Vagina (tissue), 2 donors: ENCODE data around the gene LINGO4. TPM values are rescaled to one million over a fixed set of nuclear protein-coding genes. Genes with fewer than 3 reads are reported as not detected.
"Not testable (repeated sequence)": the region's sequence is repeated elsewhere in the genome, so short reads cannot be mapped to it uniquely, and the experiment has no call there.

Experiments
- DNase-seq, 2 donors: peaks; one replicate each; pipeline ENCODE4 v3.0.0-alpha.2; 2017; ENCODE audit errors: extremely low spot score in 2 of 2
- H3K27ac ChIP-seq: fragments of 200-600 bp; sonication (generic); one replicate; pipeline ENCODE4 v1.5.1; 2019
- H3K27me3 ChIP-seq: fragments of 200-600 bp; sonication (generic); one replicate; pipeline ENCODE4 v1.5.1; 2019
- H3K36me3 ChIP-seq, 2 donors: fragments of 200-600 bp; sonication (generic); one replicate each; pipeline ENCODE4 v1.5.1; 2017 to 2019
- H3K4me1 ChIP-seq: fragments of 200-600 bp; sonication (generic); one replicate; pipeline ENCODE4 v1.5.1; 2019
- H3K4me3 ChIP-seq, 2 donors: fragments of 200-600 bp; sonication (generic); 1 replicate in 1 of 2; 2 replicates in 1 of 2; pipeline ENCODE4 v1.5.1; 2016 to 2019
- H3K9me3 ChIP-seq: fragments of 200-600 bp; sonication (generic); one replicate; pipeline ENCODE4 v1.5.1; 2019
- CTCF ChIP-seq, 3 experiments: fragments of 450-650 bp in 2 of 3; fragments of 200-600 bp in 1 of 3; sonication (generic) in 1 of 3; IDR thresholded peaks; one replicate each; pipeline ENCODE4 v1.5.1; 2017 to 2019; ENCODE audit warnings: antibody characterized with exemption in 3 of 3, mild to moderate bottlenecking in 2 of 3, moderate library complexity in 2 of 3
- POLR2A ChIP-seq, 2 donors: fragments of 450-650 bp; IDR thresholded peaks; one replicate each; pipeline ENCODE4 v1.6.1; 2017; ENCODE audit warnings: antibody characterized with exemption in 2 of 2, mild to moderate bottlenecking in 2 of 2, moderate library complexity in 2 of 2
- POLR2AphosphoS5 ChIP-seq, 2 donors: sonication (generic); formaldehyde crosslinking; IDR thresholded peaks; one replicate each; pipeline ENCODE4 v1.9.0; 2017; ENCODE audit warnings: antibody characterized with exemption in 2 of 2, mild to moderate bottlenecking in 2 of 2, low read depth in 1 of 2; ENCODE audit not compliant: insufficient read depth in 1 of 2
- intact Hi-C: fragments of 100-400 bp; cut with DNase I; formaldehyde crosslinking; loops from one replicate; pipeline ENCODE4 v1.15.1; 2023
- total RNA-seq: library from RNA; depleted of rRNA; stranded (reverse); fragments of >200 nt; gene quantifications from one replicate; pipeline ENCODE4 v1.2.3, GENCODE V29; 2016

Gene LINGO4
- total RNA-seq, 1 donor from 2014 or later = 0.98 TPM

DNA sequence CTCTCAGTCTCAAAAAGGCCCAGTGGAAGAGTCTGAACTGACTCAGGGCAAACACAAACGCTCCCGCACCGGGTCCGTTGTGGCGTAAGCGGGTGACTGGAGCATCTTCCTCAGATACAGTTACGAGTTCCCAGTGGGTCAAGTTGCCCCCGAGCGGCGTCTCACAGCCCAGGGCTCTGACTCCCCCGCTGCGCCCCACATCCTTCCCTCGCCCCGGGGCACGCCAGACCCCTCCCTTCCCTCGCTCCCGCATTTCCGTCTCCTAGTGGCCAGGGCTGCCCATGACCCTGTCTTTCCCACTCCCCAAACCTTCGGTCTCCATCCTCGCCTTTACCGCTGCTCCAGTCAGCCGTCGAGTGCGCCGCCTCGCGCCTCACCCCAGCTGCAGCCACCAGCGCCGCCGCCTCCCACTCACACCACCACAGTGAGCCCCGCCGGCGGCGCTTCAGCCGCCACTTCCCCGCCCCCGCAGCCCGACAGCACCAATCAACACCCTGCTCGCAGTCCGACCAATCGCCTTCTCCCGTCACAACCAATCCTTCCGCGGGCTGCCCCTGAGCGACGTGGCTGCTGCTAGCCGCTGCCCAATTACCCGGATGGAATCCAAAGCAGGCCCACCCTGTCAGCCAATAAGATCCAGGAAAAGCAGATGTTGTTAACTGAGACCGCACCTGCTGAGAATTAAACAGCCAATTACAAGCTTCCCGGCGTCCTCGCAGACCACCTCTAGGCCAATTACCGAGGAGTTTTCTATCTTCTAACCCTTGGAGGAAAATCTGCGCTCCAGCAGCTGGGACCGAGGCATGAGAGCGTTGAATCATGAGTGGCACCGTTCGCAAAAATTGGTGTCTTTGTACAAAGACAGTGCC, 14.9 kb downstream of the LINGO4 start, which contains the start of gene TDRKH:
Gene TDRKH, minus strand, starts transcription at position 430 of the 869 bp plus-strand sequence. CDS start 7,478 bp downstream, outside the sequence.
- intact Hi-C loops = no loop called here
- Histone ChIP-seq H3K4me1 (peaks cover 12% of the 10 kb centered on the region), H3K27me3 (no peaks in the 10 kb centered on the region), H3K27ac (peak within 1 kb of the TSS; percentile 48), H3K4me3 (peak within 1 kb of the TSS; percentile 67 to 68), H3K36me3 (no peaks in the 10 kb centered on the region), H3K9me3 (no peaks in the 10 kb centered on the region)
- DNase-seq = peak in 1 of 2 donors; percentile 99
- TF ChIP-seq CTCF (IDR thresholded peaks at IDR 0.05) (no peak), POLR2AphosphoS5 (IDR thresholded peaks at IDR 0.05; ENCODE audit: insufficient read depth in 1 of 2, low read depth in 1 of 2) (peak; percentile 76 to 93), POLR2A (IDR thresholded peaks at IDR 0.05) (peak in 1 of 2 donors; percentile 29)

- intact Hi-C loops = no loop called here
- TF ChIP-seq POLR2AphosphoS5 (IDR thresholded peaks at IDR 0.05; ENCODE audit: insufficient read depth in 1 of 2, low read depth in 1 of 2) (no peak), CTCF (IDR thresholded peaks at IDR 0.05) (no peak), POLR2A (IDR thresholded peaks at IDR 0.05) (no peak)
- Histone ChIP-seq H3K4me1 (peaks cover 12% of the 10 kb centered on the region), H3K27ac (no peak overlapping the region), H3K36me3 (no peaks in the 10 kb centered on the region), H3K9me3 (no peaks in the 10 kb centered on the region), H3K27me3 (no peaks in the 10 kb centered on the region), H3K4me3 (no peak overlapping the region)
- DNase-seq = no peak
Observed at GRCh38 chr1:151787689-151788088, 17.5 kb downstream of the LINGO4 start.

GRCh38 chr1:151783796-151784195, 21.4 kb downstream of the LINGO4 start:
- no peak overlapping the region for H3K27ac ChIP-seq
- H3K4me1 ChIP-seq = no peaks in the 10 kb centered on the region
- H3K36me3 ChIP-seq = no peaks in the 10 kb centered on the region
- H3K9me3 ChIP-seq = no peaks in the 10 kb centered on the region
- no peaks in the 10 kb centered on the region for H3K27me3 ChIP-seq
- no peak for DNase-seq
- no peak for TF ChIP-seq CTCF (IDR thresholded peaks at IDR 0.05)
- no peak for TF ChIP-seq POLR2AphosphoS5 (IDR thresholded peaks at IDR 0.05; ENCODE audit: insufficient read depth in 1 of 2, low read depth in 1 of 2)
- TF ChIP-seq POLR2A (IDR thresholded peaks at IDR 0.05) = no peak
- intact Hi-C loops = no loop called here
- H3K4me3 ChIP-seq = no peak overlapping the region

DNA sequence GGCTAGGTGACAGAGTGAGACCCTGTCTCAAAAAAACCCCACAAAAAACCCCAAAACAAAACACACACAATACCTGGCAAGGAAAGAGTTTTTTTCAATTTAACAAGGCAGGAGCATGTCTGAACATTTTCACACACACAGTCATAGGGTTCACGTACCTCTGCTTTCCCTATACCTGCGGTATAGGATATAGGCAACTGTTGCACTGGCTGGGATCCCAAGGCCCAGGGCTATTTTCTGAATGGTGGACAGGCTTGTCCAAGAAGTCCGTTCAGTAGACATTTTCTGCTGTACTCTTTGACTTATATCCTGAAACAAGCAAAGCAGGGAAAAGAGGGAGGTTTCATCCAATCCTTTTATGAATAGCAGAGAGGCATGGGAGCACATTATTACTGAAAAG, 22.5 kb downstream of the LINGO4 start:
- no peaks in the 10 kb centered on the region for H3K9me3 ChIP-seq
- no peak for DNase-seq
- TF ChIP-seq CTCF (IDR thresholded peaks at IDR 0.05) (no peak), POLR2A (IDR thresholded peaks at IDR 0.05) (no peak), POLR2AphosphoS5 (IDR thresholded peaks at IDR 0.05; ENCODE audit: insufficient read depth in 1 of 2, low read depth in 1 of 2) (no peak)
- no peak overlapping the region for H3K27ac ChIP-seq
- H3K4me1 ChIP-seq = no peaks in the 10 kb centered on the region
- no peaks in the 10 kb centered on the region for H3K27me3 ChIP-seq
- H3K36me3 ChIP-seq = peaks cover 0 to 8% of the 10 kb centered on the region in 2 donors
- intact Hi-C loops = no loop called here
- H3K4me3 ChIP-seq = no peak overlapping the region

- H3K4me3 ChIP-seq, intact Hi-C loops, H3K9me3 ChIP-seq, DNase-seq, H3K4me1 ChIP-seq, H3K36me3 ChIP-seq, H3K27ac ChIP-seq, H3K27me3 ChIP-seq: not testable (repeated sequence)
Observed at GRCh38 chr1:151782026-151782425, 23.2 kb downstream of the LINGO4 start.

DNA sequence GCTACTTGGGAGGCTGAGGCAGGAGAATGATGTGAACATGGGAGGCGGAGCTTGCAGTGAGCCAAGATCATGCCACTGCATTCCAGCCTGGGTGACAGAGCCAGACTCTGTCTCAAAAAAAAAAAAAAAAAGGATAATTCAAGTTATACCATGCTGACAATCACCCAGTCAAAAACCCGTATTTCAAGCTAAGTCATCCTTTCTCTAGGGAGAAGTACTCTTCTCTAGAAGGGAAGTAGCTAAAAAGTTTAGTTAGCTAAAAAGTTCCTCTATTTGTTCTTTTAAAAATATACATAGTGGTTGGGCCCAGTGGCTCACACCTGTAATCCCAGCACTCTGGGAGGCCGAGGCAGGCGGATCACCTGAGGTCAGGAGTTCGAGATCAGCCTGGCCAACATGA, 24.5 kb downstream of the LINGO4 start:
- DNase-seq, H3K9me3 ChIP-seq, H3K4me3 ChIP-seq, H3K36me3 ChIP-seq, intact Hi-C loops, H3K27me3 ChIP-seq, H3K4me1 ChIP-seq, H3K27ac ChIP-seq: not testable (repeated sequence)
